ENCODE results near the gene TCOF1. TPM values are rescaled to one million over a fixed set of nuclear protein-coding genes. Genes with fewer than 3 reads are reported as not detected.

TCOF1 gene
- total RNA-seq, 1 donor from 2014 or later, result 9.6 TPM

DNA sequence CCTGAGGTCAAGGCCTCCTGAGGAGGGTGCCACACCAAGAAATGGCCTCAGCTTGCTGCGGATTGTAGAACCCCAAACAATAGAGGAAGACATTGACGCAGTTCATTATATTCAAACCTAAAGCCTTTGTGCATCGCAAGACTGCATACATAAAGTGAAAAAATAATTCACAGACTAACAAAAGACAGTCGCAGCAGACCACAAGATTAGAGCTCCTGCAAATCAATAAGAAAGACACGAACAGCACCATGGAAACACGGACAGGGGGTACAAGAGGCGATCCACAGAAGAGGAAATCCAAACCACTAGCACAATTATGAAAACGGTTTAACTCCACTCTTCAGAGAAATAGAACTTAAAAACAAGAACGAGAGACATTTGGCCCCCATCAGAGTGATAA, 10.0 kb upstream of the TCOF1 start:
- DNase-seq (ENCODE audit: low read depth in 2 of 2), result no peak

DNA sequence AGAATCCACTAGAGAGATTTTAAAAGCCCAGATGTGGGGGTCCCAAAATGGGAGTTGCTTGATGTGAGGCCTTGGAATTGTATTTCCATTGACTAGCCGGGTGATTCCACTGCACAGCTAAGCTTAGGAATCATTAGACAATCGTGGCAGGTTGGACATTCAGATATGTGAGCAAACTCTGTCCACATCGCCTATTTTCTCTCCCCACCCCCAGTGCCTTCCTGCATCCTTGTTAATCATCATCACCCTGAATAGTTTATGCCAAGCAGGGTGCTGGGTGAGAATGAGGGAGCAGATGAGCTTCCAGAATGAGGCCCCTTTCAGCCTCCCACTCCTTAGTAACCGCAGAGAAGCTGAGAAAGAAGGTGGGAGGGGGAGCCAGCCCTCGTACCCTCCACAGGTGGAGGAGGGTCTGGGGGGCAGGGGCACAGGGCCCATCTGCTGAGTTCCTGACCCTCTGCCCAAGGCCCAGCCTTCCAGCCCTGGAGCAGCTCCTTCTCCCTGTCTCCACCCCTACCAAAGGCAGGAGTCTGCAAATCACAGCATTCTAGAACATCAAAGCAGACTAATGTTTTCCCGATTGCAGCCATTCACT, 7.7 kb upstream of the TCOF1 start:
- DNase-seq (ENCODE audit: low read depth in 2 of 2), result no peak

DNA sequence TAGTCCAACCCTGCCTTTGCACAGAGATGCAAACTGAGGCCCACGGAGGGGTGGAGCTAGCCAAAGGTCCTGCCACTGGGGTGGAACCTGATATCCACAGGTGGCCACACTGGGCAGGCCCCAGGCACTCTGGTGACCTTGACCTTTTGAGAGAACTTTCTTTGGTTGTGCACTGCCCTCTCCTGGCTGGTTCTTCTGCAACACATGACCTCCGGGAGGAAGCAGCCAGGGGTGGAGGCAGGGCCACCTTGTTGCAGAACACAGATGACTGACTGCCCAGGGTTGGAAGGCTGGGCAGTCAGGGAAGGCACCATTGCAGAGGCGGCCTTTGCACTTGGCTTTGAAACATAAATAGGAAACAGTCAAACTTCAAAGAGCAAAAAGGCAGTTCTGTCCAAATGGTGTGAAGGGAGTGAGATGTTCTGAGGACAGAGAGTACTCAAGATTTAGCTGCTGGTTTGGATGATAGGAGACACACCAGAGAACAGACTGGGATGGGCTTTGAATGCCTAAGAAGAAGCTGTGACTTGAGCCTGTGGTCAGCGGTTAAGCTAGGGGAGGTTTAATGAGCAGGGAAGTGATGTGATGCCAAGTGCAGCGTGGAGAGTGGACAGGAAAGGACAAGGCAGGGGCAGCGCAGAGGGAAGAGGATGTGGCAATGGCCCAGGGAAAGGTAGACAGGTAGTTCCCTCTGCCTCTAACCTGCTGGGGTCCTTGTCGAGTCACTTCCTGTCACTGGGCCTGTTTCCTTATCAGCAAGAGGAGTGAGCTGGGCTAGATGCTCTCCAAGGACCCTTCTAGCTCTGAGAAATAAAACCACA, 6.8 kb upstream of the TCOF1 start:
- DNase-seq (ENCODE audit: low read depth in 2 of 2), result peak; percentile 31 to 63

DNA sequence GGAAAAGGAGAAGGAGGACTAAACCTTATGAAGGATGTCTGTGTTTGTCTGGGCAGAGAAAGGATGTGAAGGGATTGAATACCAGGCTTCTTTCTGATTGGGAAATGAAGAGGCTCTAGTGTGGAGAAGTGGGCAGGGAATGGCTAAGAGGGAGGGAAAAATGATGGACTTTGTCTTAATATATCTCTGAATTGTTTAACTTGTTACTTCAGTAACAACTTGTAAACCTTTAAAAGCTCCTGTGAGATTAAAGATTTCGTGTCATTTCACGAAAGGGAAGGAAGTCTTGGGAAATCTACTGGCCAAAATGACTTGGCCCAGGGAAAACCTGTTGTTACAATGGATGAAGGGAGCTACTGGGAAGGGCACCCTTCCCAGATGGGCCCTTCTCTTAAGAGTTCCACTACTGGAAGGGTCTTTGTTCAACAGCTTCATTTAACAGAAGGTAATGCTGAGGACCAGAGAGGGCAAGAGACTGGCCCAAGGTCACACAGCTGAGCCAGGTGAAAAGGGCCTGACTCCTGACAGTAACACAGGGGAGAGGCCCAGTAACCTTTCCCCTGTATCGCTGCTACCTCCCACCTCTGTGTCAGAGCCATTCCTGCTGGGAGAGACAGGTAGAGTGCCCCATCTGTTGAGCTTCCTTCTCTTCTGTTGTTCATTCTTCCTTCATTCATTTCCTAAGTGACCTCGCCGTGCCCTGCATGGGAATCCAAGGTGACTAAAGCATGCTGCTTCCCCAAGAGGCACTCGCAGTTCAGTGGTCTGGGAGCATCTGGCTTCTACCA, 5.1 kb upstream of the TCOF1 start:
- no peak for DNase-seq (ENCODE audit: low read depth in 2 of 2)

DNA sequence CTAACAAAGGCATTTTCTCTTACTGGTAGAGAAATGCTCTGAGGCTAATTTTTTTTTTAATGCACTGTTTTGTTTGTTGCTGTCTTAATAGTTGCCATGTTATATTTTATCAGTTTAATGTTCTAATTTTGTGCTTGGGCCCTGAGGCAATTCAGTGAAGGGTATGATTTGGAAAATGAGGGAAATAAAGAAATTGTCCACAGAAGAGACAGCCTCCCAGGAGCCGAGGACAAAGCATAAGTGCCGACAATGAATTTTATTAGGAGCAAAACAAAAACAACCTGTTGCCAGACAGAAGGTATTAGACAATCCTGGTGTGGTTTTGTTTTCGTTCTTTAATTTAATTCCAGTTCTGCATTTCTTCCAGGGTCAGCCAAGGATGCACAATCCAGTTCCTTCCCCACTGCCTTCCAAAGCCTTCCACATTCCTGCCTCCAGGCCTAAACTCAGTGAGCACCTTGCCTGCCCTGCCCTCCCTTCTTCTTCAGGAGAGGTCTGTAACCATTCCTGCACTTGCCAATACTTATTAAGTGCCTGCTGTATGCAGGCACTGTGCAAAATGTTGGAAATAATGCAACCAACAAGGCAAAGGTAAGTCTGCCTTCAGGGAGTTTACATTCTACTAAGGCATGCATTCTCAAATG, 4.3 kb upstream of the TCOF1 start:
- DNase-seq (ENCODE audit: low read depth in 2 of 2), result no peak

DNA sequence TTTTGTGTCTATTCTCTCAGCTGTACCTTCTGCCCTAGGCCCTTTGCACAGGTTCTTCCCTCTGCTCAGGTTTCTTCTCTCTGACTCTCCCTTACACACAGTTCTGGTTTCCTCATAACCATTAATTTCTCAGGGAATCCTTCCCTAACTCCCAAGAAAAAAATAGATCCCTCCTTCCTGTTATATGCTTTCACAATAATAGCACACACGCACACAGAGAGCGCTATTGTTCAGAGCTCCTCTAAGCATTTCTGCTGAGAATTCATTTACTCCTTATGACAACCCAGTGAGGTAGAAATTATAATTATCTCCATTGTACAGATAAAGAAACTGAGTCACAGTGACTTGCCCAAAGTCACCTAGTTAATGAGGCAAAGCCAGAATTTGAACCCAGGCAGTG, 1.7 kb upstream of the TCOF1 start:
- no peak for DNase-seq (ENCODE audit: low read depth in 2 of 2)

DNA sequence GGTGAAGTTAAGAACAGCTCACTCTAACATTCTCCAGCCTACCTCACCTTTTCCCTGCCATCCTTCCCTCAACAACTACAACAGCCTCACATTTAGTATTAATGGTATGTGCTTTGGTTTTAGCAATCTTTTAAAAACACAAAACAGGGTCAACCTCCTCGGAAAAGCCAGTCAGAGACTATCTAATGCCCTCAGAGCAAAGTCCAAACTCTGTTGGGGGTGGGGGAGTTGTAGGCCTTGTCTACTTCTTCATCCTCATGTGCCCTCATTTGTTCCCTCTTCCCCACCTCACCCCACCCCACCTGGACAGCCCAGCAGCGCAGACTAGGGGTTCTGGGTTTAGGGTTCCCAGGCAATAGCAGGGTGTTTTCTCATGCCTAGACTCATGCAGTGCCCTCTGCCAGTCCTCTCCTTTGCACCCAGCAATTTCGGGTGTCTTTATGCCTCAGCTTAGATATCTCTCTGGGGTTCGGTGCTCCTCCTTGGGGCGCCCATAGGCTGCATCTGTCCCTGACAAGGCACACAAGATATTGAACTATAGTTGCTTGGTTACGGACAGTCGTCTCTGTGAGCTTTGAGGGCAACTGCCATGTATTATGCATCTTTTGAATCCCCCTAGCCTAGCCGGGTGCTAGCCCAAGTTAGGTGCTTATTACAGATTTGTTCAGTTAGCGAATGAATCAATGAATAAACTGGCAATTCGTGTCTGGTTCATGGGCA, 762 bp upstream of the TCOF1 start:
- no peak for DNase-seq (ENCODE audit: low read depth in 2 of 2)

DNA sequence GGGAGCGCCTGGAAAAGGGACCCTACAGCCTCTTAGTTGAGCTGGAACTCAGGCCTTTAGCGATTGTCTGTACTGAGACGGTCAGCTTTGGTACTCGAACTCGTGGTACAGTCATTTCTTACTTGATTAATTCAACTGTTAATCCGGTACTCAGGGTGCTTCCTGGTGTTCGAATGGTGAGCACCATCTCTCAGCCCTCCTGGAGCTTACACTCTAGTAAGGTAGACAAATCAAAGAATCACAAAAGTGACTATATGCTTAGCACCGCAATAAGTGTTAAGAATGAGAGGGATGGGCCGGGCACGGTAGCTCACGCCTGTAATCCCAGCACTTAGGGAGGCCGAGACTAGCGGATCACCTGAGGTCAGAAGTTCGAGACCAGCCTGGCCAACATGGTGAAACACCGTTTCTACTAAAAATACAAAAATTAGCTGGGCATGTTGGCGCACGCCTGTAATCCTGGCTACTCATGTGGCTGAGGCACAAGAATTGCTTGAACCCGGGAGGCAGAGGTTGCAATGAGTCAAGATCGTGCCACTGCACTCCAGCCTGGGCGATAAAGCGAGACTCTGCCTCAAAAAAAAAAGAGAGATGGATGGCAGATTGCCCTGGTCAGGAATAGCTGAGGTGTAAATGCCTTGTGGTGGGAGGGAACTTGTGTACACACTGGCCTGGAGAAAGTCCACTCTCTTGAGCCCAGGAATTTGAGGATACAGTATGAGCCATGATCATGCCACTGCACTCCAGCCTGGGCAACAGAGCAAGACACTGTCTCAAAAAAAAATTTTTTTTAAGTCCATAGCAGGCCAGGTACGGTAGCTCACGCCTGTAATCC, 981 bp downstream of the TCOF1 start:
- DNase-seq (ENCODE audit: low read depth in 2 of 2), result peak in 1 of 2 donors; percentile 4

DNA sequence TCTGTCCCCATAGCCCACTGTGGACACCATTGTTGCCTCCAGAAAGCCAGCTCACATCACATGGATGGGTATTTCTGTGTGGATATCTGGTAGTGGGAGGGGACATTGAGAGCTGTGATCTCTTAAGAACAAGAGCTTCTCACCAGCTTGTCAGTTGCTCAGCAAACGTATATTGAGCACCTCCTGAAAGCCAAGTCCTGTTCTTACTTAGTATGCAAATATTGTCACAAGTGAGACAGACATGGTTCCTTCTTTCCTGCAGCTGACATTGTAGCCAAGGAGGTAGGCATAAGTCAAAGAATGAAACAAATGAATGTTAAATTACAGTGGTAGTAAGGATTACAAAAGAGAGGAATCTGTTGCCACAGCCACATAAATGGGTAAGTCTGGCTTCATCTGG, 3.8 kb downstream of the TCOF1 start:
- no peak for DNase-seq (ENCODE audit: low read depth in 2 of 2)

DNA sequence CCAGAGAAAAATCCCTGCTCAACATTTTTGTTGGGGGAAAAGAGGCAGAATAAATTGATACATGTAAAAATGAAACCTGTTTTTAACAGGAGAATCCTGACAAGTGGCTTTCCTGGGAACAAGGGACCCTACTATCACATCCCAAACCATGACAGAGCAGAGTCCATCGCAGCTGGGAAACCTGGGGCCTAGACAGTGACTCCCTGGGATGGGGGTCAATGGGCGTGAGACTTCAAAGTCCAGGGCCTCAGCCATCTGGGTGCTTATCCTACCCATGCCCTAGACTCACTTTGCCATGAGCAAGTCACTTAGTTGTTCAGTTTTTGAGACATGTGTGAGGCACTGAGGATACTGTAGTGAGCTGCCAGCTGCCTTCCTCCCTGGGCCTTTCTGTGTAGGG, 5.7 kb downstream of the TCOF1 start:
- no peak for DNase-seq (ENCODE audit: low read depth in 2 of 2)

DNA sequence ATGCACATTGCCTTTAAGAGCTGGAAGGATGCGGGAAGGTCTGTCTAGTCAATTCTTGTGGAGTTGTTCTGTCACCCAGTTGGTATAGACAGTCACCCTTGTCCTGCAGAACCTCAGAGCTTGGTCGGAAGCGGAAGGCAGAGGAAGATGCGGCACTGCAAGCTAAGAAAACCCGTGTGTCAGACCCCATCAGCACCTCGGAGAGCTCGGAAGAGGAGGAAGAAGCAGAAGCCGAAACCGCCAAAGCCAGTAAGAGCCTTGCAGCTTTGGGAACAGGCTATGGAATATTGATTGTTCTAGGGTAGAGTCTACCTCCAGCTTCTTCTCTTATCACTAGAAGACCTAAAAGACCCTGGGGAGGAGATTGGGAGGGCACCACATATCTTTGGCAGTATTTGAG, 6.5 kb downstream of the TCOF1 start:
- DNase-seq (ENCODE audit: low read depth in 2 of 2), result no peak

DNA sequence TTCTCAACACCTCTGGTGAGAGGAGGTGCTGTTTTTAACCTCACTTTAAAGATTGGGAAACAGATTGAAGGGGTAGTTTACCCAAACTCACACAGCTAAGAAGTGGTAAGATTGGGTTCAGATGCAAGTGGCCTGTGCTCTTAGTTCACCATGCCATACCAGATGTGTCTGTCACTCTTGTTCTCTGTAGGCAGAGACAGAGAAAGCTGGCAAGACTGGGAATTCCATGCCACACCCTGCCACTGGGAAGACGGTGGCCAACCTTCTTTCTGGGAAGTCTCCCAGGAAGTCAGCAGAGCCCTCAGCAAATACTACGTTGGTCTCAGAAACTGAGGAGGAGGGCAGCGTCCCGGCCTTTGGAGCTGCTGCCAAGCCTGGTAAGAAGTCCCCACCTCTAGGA, 11.0 kb downstream of the TCOF1 start:
- DNase-seq (ENCODE audit: low read depth in 2 of 2), result no peak

DNA sequence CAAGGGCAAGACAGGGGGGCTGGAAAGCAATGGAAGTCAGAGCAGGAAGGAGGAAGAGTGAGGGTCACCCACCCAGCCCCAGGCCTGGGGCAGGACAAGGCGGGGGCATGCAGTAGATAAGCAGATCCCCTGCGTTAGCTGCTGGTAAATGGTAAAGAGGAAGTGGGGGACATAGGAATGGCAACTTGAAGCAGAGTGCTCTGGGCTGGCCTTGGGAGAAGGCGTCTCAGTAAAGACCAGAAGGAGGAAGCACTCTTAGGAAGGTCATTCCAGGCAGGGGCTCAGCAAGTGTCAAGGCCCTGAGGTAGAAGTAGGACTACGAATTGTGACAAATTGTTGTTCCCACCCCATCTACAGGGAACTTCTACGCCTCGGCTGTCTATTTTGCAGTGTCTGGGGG, 15.1 kb downstream of the TCOF1 start:
- DNase-seq (ENCODE audit: low read depth in 2 of 2), result no peak

DNA sequence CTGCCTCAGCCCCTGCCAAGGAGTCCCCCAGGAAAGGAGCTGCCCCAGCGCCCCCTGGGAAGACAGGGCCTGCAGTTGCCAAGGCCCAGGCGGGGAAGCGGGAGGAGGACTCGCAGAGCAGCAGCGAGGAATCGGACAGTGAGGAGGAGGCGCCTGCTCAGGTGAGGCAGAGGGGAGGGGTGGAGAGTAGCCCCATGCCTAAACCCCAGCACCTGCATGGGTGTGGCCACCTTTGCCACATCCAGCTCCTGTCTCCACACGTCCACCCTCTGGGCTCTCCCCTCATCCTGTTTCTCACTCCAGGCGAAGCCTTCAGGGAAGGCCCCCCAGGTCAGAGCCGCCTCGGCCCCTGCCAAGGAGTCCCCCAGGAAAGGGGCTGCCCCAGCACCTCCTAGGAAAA, 17.2 kb downstream of the TCOF1 start:
- DNase-seq (ENCODE audit: low read depth in 2 of 2), result no peak

DNA sequence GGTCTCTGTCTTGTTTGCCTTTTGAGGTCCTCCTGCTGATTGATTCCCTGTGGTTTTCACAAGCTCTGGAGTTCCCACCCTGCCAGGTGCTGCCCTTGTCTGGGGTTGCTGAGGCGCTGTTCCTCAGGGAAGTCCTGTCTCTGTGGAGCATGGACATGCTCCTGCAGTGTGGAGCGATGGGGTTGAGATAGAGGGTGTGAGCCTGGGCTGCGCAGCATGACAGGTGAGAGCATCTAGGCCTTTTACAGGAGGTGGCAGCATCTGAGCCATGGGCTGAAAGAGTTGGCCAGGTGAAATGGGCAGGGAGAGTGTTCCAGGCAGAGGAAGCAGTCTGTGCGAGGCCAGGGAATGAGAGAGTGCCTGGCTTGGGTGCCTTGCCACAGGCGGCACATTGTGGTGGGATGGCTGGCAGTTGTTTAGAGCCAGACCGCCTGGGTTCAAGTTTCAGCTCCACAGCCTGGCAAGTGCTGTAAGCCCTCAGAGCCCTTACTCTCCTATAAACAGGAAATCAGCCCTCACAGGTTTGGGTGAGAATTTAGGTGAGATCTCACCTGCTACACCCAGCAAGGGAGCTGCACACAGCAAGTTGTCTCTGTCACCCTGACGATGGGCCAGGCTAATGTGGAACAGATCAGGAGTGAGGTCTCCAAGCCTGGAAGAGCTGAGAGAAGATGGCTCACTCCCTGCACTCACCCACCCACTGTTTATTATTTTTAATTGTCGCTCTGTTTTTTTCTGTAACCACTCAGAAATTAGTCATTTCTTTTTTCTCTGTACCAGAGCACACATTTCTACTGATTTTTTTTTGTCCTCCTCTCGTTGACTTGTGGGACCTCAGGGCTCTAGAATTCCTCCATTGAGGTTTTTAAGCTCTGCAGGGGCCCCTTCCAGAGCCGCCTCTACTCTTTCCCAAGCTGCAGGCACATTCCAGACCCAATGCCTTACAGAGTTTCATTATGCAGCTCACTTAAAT, 19.6 kb downstream of the TCOF1 start:
- DNase-seq (ENCODE audit: low read depth in 2 of 2), result no peak

DNA sequence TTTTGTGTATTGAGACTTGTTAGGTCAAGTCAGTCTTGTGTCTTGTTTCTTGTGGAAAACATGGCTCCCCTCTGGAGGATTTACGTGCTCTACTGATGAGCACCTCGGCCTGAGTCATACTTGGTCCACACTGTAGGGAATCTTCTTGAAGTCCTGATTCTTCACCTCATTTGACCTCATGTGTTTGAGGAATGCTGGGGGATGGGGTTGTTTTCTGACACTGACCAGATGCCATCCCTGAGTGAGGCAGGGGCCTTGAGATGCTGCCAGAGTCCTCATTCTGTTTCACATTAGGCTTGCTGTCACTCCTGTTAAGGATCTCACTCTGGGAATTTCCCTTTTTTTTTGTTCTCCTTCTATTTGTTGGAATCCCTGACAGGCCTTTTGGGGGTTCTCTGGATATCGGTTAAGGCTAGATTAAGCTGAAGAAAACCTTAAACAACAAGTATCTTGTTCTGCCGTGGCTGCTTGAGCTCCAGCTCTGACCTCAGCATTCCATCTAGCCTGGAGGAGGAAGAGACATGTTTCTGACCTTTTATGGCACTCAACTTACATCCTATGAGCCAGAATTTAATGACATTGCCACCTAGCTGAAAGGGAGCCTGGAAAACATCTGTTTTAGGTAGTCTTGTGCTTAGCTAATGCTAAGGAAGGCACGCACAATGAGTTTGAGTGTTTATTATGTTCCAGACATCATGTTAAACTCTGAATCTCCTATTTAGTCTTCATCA, 20.6 kb downstream of the TCOF1 start:
- DNase-seq (ENCODE audit: low read depth in 2 of 2), result no peak

DNA sequence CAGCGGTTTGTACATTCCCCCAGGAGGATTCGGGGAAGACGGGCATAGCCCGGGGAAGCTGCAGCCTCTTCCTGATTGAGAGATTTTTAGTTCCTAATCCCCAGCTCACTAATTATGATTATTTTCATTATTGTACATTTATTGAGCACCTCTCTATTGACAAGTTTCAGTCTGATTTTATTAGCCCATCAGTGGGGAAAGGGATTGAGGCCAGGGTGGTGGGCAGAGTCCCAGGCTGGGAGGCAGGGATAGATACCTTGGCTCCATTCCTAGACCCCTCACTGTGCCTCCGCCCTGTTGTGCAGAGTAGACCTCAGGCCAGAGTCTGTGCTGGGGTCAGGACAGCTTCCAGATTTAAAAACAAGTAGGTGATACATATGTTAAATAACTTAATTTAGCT, 27.2 kb downstream of the TCOF1 start:
- no peak for DNase-seq (ENCODE audit: low read depth in 2 of 2)

DNA sequence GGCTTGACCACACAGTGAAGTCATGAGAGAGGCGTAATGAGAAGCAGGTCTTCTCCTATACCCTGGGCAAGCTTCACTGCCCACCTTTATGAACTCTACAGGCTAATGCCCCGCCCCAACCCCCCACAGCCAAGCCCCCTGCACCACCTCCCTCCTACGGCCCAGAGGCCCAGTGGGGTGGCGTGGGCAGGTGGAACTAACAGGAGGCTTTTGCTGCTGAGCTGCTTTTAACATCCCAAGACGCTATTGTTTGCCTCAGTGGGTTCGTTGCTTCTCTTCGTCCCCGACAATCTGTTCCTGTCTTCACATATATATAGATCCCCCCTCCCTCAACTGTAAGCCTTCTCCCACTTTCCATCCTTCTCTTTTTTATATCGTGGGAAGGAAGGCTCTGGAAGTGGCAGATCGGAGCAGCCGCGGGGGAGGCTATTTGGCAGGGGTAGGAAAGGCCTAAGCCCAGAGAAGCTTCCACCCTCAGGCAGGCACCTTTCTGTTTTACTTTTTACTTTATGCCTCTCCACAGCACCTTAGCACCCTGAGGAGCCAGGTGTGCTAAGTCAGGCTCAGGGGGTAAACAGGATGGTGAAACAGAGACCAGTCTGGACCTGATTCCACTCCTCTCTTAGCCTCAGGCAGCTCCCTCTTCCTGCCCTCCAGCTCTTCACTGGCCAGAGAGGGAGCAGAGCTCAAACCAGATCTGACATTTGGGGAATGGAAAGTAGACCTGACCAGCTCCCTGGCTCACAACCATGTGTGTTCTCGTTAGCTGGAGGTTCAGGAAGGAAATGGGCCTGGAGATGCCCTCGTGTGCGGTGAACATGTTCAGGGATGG, 28.7 kb downstream of the TCOF1 start:
- DNase-seq (ENCODE audit: low read depth in 2 of 2), result no peak
